DOHH2 (cell line): ENCODE data around the gene MPHOSPH10.

Source experiments
- EZH2phosphoT487 ChIP-seq: fragments of 200-600 bp; sonication (generic); IDR thresholded peaks from 2 replicates; pipeline ENCODE4 v1.6.1; 2017; ENCODE audit warnings: borderline replicate concordance, mild to moderate bottlenecking, antibody characterized with exemption, low read length, moderate library complexity, mixed read lengths
- TF ChIP-seq, protein P1 (sequence below): fragments of 200-600 bp; sonication (generic); IDR thresholded peaks from one replicate; pipeline ENCODE4 v1.5.1; 2014; ENCODE audit warnings: antibody characterized with exemption, mild to moderate bottlenecking, low read depth, low read length; ENCODE audit not compliant: poor library complexity, severe bottlenecking

DNA sequence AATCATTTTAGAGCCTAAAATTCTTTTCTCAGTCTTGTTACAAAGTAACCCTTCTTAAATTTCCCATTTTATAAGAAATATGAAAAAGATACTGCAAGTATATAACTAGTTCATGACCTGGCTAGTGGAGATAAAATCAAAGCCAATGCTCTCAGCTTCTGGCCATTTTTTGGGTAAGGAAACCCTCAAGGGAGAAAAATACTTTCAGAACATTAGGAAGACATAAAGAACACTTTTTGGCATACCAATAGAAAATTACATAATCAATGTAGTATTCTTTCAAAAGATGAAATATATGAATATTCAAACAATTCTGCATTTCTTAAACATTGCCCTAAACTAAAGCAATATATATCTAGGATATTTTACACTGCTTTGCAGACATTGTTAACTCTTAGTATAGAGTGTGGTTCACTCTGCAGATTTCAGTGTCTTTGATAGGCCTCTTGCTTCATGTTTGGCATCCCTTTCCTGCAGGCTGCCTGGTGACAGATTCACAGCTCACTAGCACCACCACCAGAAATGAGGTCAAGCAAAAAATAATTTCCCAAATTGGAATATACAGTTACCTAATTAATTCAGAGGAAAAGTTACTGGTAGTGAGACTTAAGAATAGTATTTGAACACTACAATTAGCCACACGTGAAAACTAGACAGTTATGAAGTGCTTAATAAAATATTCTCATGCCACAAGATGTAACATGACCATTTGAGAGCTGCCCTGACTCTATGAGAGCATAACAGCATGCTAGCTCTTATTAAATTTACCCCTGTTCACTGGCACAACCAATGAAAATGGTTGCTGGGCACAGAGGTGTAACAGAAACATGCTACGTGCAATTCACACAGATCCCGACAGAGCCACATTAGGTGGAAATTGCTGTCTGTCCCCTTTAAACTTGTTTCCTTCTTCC lies 60.5 kb downstream of the MPHOSPH10 start:
- TF ChIP-seq, protein P1, sequence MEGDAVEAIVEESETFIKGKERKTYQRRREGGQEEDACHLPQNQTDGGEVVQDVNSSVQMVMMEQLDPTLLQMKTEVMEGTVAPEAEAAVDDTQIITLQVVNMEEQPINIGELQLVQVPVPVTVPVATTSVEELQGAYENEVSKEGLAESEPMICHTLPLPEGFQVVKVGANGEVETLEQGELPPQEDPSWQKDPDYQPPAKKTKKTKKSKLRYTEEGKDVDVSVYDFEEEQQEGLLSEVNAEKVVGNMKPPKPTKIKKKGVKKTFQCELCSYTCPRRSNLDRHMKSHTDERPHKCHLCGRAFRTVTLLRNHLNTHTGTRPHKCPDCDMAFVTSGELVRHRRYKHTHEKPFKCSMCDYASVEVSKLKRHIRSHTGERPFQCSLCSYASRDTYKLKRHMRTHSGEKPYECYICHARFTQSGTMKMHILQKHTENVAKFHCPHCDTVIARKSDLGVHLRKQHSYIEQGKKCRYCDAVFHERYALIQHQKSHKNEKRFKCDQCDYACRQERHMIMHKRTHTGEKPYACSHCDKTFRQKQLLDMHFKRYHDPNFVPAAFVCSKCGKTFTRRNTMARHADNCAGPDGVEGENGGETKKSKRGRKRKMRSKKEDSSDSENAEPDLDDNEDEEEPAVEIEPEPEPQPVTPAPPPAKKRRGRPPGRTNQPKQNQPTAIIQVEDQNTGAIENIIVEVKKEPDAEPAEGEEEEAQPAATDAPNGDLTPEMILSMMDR = peak; percentile 30
- no peak for TF ChIP-seq EZH2phosphoT487
